Muscle layer of colon (tissue), 2 donors: ENCODE results near the gene PON3.
"Not testable (repeated sequence)": the region's sequence is repeated elsewhere in the genome, so short reads cannot be mapped to it uniquely, and the experiment has no call there.

Source experiments
- H3K27ac ChIP-seq: one replicate; pipeline ENCODE4 v1.7.0; 2013; ENCODE audit warnings: low read depth, mild to moderate bottlenecking, low read length, moderate library complexity
- H3K27me3 ChIP-seq, 2 donors: one replicate each; pipeline ENCODE4 v1.7.0; 2013; ENCODE audit warnings: low read length in 2 of 2, mild to moderate bottlenecking in 2 of 2; ENCODE audit not compliant: insufficient read depth in 2 of 2, control insufficient read depth in 1 of 2
- H3K36me3 ChIP-seq: one replicate; pipeline ENCODE4 v1.7.0; 2013; ENCODE audit warnings: mild to moderate bottlenecking, low read length; ENCODE audit not compliant: insufficient read depth
- H3K4me1 ChIP-seq: one replicate; pipeline ENCODE4 v1.7.0; 2013; ENCODE audit warnings: mild to moderate bottlenecking, low read length; ENCODE audit not compliant: insufficient read depth
- H3K4me3 ChIP-seq, 2 donors: one replicate each; pipeline ENCODE4 v1.7.0; 2013; ENCODE audit warnings: low read length in 2 of 2, low read depth in 1 of 2, mild to moderate bottlenecking in 1 of 2, moderate library complexity in 1 of 2
- H3K9ac ChIP-seq: one replicate; pipeline ENCODE4 v1.7.0; 2013; ENCODE audit warnings: low read length
- H3K9me3 ChIP-seq: one replicate; pipeline ENCODE4 v1.7.0; 2013; ENCODE audit warnings: mild to moderate bottlenecking, low read length
- donor health status: abdominal sarcoma.
- donor health status: Adenocarcinoma of cecum.

The PON3 gene

GRCh38 chr7:95407751-95408150 is 11.6 kb upstream of the PON3 start:
- no peak overlapping the region for H3K27ac ChIP-seq
- H3K4me3 ChIP-seq: no peak overlapping the region
- no peaks in the 10 kb centered on the region for H3K9me3 ChIP-seq
- H3K9ac ChIP-seq: no peak overlapping the region
- peaks cover 18% of the 10 kb centered on the region for H3K36me3 ChIP-seq
- no peaks in the 10 kb centered on the region for H3K4me1 ChIP-seq
- no peaks in the 10 kb centered on the region for H3K27me3 ChIP-seq

DNA sequence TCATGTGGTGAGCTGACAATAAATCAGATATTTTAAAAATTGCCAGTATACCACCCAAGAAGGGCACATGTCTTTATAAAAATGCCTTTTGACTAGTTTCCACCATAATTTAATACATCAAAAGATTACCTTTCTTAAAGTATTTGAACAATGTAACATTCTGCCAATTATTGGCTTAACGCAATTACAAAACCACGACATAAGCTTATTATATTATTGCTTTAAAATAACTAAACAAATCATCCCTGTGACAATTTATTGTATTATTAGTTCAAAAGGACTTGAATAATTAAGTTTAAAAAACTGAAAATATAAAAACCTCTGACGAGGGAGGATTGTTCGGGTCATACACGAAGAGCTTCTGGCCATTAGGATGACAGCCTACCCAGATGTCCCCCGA is 9.6 kb upstream of the PON3 start:
- Histone ChIP-seq H3K9ac (no peak overlapping the region), H3K36me3 (peaks cover 18% of the 10 kb centered on the region), H3K9me3 (no peaks in the 10 kb centered on the region), H3K4me1 (no peaks in the 10 kb centered on the region), H3K4me3 (no peak overlapping the region), H3K27ac (no peak overlapping the region), H3K27me3 (no peaks in the 10 kb centered on the region)

DNA sequence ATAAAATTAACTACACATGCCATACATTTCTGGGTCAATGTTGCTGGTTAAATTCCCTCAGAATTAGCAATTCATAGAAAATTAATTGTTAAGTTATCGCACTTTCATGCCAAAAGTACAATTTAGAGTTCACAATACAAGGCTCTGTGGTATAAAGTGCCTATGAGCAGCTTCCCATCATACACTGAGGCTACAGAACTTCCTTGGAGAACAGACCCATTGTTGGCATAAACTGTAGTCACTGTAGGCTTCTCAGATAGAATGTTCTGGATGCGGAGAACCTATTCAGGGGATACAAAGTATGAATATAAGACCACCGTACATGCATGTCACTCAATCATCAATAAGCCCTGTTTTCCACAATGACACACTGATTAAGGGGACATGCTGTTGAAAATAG is 9.0 kb upstream of the PON3 start:
- H3K4me3 ChIP-seq: no peak overlapping the region
- H3K36me3 ChIP-seq: peaks cover 18% of the 10 kb centered on the region
- no peaks in the 10 kb centered on the region for H3K27me3 ChIP-seq
- no peak overlapping the region for H3K9ac ChIP-seq
- no peaks in the 10 kb centered on the region for H3K4me1 ChIP-seq
- H3K9me3 ChIP-seq: no peaks in the 10 kb centered on the region
- no peak overlapping the region for H3K27ac ChIP-seq

DNA sequence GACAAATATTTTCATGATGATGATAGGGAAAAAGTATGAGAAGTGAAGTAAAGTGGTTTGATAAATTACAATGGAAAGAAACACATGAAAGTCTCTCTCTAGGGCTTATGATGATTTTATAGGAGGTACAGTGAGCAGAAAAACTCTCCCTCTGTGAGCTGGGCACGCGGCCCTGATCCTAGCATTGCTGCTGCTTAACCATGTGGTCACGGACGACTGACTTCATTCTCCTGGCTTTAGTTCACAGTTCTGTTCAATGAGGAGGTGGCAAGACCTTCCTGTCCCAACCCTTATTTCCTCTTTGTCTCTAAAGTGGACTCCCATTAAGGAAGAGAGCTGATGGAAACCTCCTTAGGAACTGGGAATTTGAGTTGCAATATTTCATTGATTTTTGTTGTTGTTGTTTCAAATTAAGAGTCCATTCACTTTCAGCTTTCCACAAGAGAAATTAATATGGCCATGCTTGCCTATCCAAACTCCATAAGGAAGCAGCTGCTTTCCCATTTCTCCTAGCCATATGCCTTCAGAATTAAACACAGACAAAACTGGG is 8.2 kb upstream of the PON3 start:
- Histone ChIP-seq H3K36me3 (peaks cover 18% of the 10 kb centered on the region), H3K4me3 (no peak overlapping the region), H3K9me3 (no peaks in the 10 kb centered on the region), H3K27me3 (no peaks in the 10 kb centered on the region), H3K27ac (no peak overlapping the region), H3K4me1 (no peaks in the 10 kb centered on the region), H3K9ac (no peak overlapping the region)

DNA sequence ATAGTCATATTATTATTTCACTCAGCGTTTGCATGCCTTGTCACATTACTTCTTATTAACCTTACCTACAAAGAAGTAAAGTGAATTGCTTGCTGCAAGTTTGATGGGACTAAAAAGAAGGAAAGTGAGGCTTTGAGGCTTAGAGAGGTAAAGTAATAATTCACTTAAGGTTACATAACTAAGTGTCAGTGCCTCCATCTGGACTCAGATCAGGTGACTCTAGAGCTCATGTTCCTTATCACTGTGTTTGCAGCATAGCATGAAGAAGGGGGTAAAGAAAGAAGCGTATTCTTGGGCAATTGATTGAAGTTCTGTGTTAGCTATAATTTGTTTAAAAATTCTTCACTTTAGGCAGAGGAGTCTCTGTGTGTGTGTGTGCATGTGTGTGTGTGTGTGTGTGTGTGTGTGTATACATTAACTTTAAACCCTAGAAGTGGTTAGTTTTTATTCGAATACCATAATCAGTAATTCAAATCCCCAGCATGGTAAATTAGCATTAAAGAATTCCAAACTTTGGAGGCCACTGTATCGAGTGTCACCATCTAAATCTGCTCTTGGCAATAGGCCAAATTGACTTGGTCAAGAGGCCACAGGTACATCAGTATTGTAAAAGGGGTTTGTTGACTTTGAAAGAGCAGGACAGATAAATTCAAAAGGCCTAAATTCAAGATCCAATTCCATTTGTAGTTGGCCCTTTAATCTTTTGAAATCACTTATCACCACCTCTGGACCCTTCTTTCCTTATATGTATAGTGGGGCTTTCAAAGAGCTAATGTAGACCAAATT is 2.2 kb upstream of the PON3 start:
- peaks cover 4% of the 10 kb centered on the region for H3K36me3 ChIP-seq
- H3K9me3 ChIP-seq: no peaks in the 10 kb centered on the region
- H3K4me1 ChIP-seq: no peaks in the 10 kb centered on the region
- peaks cover 0 to 7% of the 10 kb centered on the region in 2 donors for H3K27me3 ChIP-seq
- H3K4me3 ChIP-seq: no peak overlapping the region
- H3K27ac ChIP-seq: no peak overlapping the region
- H3K9ac ChIP-seq: no peak overlapping the region

DNA sequence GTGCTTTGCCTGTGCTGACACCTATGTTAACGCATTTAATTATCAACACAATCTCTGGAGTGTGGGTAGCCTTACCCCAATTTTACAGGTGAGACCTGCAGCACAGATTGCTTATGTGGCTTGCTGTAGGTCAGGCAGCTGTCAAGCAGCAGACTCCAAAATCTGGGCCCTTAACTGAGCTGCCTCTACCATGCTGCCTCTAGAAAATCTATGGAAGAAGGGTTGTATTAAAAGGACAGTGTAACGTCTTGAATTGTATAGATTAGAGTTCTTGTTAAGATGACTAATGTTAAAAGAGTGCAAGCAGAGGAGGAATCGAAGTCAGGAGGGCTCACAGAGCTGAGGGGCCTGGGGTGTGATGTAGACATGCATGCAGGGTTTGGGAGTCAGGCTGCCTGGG is 1.2 kb upstream of the PON3 start:
- H3K4me3 ChIP-seq: no peak overlapping the region
- no peak overlapping the region for H3K27ac ChIP-seq

GRCh38 chr7:95395755-95396135 is 430 bp downstream of the PON3 start:
- Histone ChIP-seq H3K4me1 (no peaks in the 10 kb centered on the region), H3K9me3 (no peaks in the 10 kb centered on the region), H3K27ac (no peak overlapping the region), H3K36me3 (no peaks in the 10 kb centered on the region), H3K4me3 (peak overlapping the region in 1 of 2 donors; percentile 49), H3K9ac (no peak overlapping the region), H3K27me3 (peaks cover 0 to 7% of the 10 kb centered on the region in 2 donors)

More for the DNA sequence above, 1.2 kb upstream of the PON3 start:
- Histone ChIP-seq H3K9ac (no peak overlapping the region), H3K27me3 (peaks cover 0 to 7% of the 10 kb centered on the region in 2 donors), H3K36me3 (no peaks in the 10 kb centered on the region), H3K9me3 (no peaks in the 10 kb centered on the region), H3K4me1 (no peaks in the 10 kb centered on the region)

DNA sequence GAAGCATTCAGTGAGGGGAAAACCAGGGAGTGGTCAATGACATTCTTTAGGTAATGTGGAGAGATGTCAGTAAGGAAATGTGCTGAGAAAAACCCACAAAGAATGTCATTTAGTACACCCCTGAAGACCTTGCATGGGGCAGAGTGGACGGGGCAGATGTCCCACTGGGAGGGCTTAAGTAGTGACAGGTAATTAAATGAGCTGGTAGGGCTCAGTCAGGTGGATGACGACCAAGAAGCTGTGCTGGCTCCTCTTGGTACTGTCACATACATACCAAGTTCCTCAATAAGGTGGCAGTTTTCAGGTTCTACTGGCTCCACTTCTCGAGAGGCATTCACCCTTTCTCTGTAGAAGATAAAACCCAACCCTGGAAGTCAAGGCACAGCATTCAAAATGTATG is 1.8 kb downstream of the PON3 start:
- Histone ChIP-seq H3K9ac (no peak overlapping the region), H3K27me3 (peaks cover 0 to 7% of the 10 kb centered on the region in 2 donors), H3K27ac (no peak overlapping the region), H3K4me3 (no peak overlapping the region), H3K4me1 (no peaks in the 10 kb centered on the region), H3K36me3 (no peaks in the 10 kb centered on the region), H3K9me3 (no peaks in the 10 kb centered on the region)

DNA sequence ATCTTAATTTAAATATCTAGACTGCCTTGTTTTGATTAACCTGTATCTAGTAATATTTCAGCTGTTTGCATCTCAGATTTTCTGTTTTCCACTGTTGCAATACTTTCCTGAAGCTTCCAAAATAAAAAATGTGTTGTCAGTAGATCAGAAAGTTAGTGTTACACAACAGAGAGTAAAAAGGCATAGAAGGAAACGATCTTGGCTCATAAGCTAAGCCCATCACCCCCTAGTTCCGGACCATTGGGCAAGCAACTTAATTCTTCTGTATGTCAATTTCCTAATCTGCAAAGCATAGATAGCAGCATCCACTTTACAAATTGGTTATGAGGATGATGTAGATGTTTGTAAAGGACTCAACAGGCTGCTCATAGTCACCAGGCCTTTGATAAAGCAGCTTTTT is 4.4 kb downstream of the PON3 start:
- H3K27ac ChIP-seq: no peak overlapping the region
- no peaks in the 10 kb centered on the region for H3K36me3 ChIP-seq
- no peaks in the 10 kb centered on the region for H3K9me3 ChIP-seq
- no peak overlapping the region for H3K9ac ChIP-seq
- no peaks in the 10 kb centered on the region for H3K4me1 ChIP-seq
- no peak overlapping the region for H3K4me3 ChIP-seq
- H3K27me3 ChIP-seq: peaks cover 0 to 7% of the 10 kb centered on the region in 2 donors

- H3K27ac ChIP-seq: no peak overlapping the region
- H3K4me3 ChIP-seq: no peak overlapping the region
- H3K9me3 ChIP-seq: no peaks in the 10 kb centered on the region
- no peaks in the 10 kb centered on the region for H3K36me3 ChIP-seq
- no peaks in the 10 kb centered on the region for H3K27me3 ChIP-seq
- H3K9ac ChIP-seq: no peak overlapping the region
- H3K4me1 ChIP-seq: no peaks in the 10 kb centered on the region
Observed at GRCh38 chr7:95389516-95389915, 6.7 kb downstream of the PON3 start.

DNA sequence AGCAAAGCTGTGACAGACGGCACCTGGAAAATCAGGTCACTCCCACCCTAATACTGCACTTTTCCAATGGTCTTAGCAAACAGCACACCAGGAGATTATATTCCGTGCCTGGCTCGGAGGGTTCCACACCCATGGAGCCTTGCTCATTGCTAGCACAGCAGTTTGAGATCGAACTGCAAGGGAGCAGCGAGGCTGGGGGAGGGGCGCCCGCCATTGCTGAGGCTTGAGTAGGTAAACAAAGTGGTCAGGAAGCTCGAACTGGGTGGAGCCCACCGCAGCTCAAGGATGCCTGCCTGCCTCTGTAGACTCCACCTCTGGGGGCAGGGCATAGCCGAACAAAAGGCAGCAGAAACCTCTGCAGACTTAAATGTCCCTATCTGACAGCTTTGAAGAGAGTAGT is 16.7 kb downstream of the PON3 start:
- not testable (repeated sequence) for H3K9ac ChIP-seq, H3K27ac ChIP-seq, H3K9me3 ChIP-seq, H3K4me1 ChIP-seq, H3K27me3 ChIP-seq, H3K36me3 ChIP-seq, H3K4me3 ChIP-seq
